Measurements from ENCODE around the gene SIX5. TPM values are rescaled to one million over a fixed set of nuclear protein-coding genes. Genes with fewer than 3 reads are reported as not detected.

SIX5 gene
- total RNA-seq, 2 experiments from 2014 or later, result 9.4 to 15.2 TPM

GRCh38 chr19:45817010-45817724 is 48.1 kb upstream of the SIX5 start:
- H2AFZ ChIP-seq (ENCODE audit: low read length), result no peak overlapping the region
- no peaks in the 10 kb centered on the region for H3K9me2 ChIP-seq (ENCODE audit: insufficient read depth, low read length)
- peaks cover 45% of the 10 kb centered on the region for H3K36me3 ChIP-seq (ENCODE audit: insufficient read depth, low read length)
- H3K79me2 ChIP-seq (ENCODE audit: insufficient read depth, low read depth, low read length), result no peaks in the 10 kb centered on the region
- CTCF ChIA-PET (ENCODE audit: unreplicated experiment), result interaction anchor here (0.5 to 1.1 kb wide), 2 partner anchors 44 to 68 kb away, joined by 3 read pairs; no protein-coding TSS in a partner anchor
- POLR2A ChIA-PET, result no interaction called here
- H3K9me3 ChIP-seq (ENCODE audit: low read length), result no peaks in the 10 kb centered on the region
- no peak overlapping the region for H3K4me3 ChIP-seq (ENCODE audit: low read depth, low read length, poor library complexity, severe bottlenecking)
- DNase-seq (ENCODE audit: low spot score), result peak; percentile 96
- H3K4me1 ChIP-seq (ENCODE audit: insufficient read depth, low read length, poor library complexity, severe bottlenecking), result peaks cover 5% of the 10 kb centered on the region
- H3K27ac ChIP-seq (ENCODE audit: low read depth, low read length, poor library complexity, severe bottlenecking), result no peak overlapping the region
- BruUV-seq (replicated peaks), result no TSS peak
- H4K20me1 ChIP-seq (ENCODE audit: insufficient read depth, low read length), result no peaks in the 10 kb centered on the region
- no peak overlapping the region for H3K4me2 ChIP-seq (ENCODE audit: low read length)
- intact Hi-C loops (cut with micrococcal nuclease; ENCODE audit: unreplicated experiment), result loop anchor here (1.0 kb wide), 1 partner anchor 66 kb away; no protein-coding TSS in a partner anchor
- TF ChIP-seq EZH2phosphoT487 (IDR thresholded peaks at IDR 0.05; ENCODE audit: borderline replicate concordance, low read depth, low read length) (no peak), CTCF (conservative IDR thresholded peaks at IDR 0.05; ENCODE audit: low read length) (peak; percentile 97)

- DNase-seq (ENCODE audit: low spot score), result no peak
- Histone ChIP-seq H3K4me2 (ENCODE audit: low read length) (no peak overlapping the region), H3K9me3 (ENCODE audit: low read length) (no peaks in the 10 kb centered on the region), H3K36me3 (ENCODE audit: insufficient read depth, low read length) (peaks cover 40% of the 10 kb centered on the region), H3K27ac (ENCODE audit: low read depth, low read length, poor library complexity, severe bottlenecking) (no peak overlapping the region), H3K4me1 (ENCODE audit: insufficient read depth, low read length, poor library complexity, severe bottlenecking) (peaks cover 5% of the 10 kb centered on the region), H3K9me2 (ENCODE audit: insufficient read depth, low read length) (no peaks in the 10 kb centered on the region), H2AFZ (ENCODE audit: low read length) (no peak overlapping the region), H3K4me3 (ENCODE audit: low read depth, low read length, poor library complexity, severe bottlenecking) (no peak overlapping the region), H3K79me2 (ENCODE audit: insufficient read depth, low read depth, low read length) (no peaks in the 10 kb centered on the region), H4K20me1 (ENCODE audit: insufficient read depth, low read length) (no peaks in the 10 kb centered on the region)
- TF ChIP-seq CTCF (conservative IDR thresholded peaks at IDR 0.05; ENCODE audit: low read length) (no peak), EZH2phosphoT487 (IDR thresholded peaks at IDR 0.05; ENCODE audit: borderline replicate concordance, low read depth, low read length) (no peak)
- ChIA-PET POLR2A (no interaction called here), CTCF (ENCODE audit: unreplicated experiment) (interaction anchor here (0.5 to 1.1 kb wide), 2 partner anchors 44 to 68 kb away, joined by 3 read pairs; no protein-coding TSS in a partner anchor)
- intact Hi-C loops (cut with micrococcal nuclease; ENCODE audit: unreplicated experiment), result loop anchor here (1.0 kb wide), 1 partner anchor 67 kb away; no protein-coding TSS in a partner anchor
- no TSS peak for BruUV-seq (replicated peaks)
Measured at GRCh38 chr19:45816236-45817009, 47.4 kb upstream of the SIX5 start.
